GM18873 (cell line): ENCODE data around the gene PARVB.

Source experiments
- ATAC-seq: cut with Tn5 transposase; IDR thresholded peaks from one replicate; pipeline ENCODE4 v1.9.1; 2021; ENCODE audit warnings: mild to moderate bottlenecking, moderate library complexity, moderate number of reproducible peaks; ENCODE audit not compliant: unreplicated experiment, low FRiP score

Gene PARVB

GRCh38 chr22:44175676-44176075, 151.6 kb downstream of the PARVB start:
- no peak for ATAC-seq

DNA sequence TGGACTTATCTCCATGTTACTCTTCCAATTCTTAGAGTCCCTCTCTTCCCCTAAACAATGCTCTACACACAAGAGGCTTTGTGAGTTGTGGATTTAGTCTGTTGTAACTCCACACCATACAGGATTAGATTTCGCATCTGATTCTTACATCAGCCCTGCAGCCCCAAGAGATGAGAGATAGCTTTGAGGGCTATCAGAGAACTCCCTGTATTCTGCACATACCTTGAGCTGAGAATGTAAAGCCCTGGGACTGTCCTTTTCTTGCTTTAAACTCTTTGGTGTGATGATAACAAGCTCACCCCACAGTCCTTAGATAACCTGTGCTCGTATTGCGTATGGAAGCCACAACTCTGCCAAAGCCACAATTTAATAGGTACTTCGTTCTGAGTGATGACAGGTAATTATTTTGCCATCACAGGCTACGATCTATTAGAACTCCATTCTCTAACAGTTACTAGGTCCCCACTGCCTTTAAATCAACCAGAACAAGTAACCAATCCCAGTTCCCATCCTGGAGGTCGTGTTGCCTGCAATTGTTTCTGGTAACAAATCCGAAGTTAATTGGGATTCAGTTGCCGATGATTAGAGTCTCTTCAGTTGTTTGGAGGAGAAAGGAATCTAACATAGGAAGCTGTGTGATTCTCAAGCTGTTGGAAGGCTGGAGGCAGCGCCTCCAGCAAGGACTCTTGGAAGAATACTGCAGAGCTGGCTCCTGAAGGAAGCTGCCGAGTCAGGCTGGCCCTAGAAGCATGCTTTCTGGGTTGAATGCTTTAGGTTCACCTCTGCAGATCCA, 155.3 kb downstream of the PARVB start:
- ATAC-seq: no peak

- no peak for ATAC-seq
These were observed 156.0 kb downstream of the PARVB start for GRCh38 chr22:44179989-44180705.

DNA sequence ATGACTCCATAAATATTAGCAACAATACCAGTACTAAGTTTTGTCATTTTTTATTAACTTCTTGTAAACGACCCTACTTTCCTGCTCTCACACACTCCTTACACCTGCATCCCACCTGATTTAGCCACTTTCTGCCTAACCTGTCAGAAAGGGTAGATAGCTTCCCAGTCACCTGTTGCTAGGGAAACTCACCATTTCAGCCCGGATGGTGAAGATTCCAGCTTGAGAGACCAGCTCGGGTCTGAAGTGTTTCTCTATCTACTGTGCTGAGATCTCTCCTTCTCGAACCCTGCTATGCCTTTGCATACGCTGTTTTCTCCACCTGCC, 156.6 kb downstream of the PARVB start, which contains the start of gene PARVG:
TSS of gene PARVG (plus strand) at position 220 of the 327 bp plus-strand sequence. CDS start 2,405 bp downstream, outside the sequence.
- ATAC-seq: no peak

DNA sequence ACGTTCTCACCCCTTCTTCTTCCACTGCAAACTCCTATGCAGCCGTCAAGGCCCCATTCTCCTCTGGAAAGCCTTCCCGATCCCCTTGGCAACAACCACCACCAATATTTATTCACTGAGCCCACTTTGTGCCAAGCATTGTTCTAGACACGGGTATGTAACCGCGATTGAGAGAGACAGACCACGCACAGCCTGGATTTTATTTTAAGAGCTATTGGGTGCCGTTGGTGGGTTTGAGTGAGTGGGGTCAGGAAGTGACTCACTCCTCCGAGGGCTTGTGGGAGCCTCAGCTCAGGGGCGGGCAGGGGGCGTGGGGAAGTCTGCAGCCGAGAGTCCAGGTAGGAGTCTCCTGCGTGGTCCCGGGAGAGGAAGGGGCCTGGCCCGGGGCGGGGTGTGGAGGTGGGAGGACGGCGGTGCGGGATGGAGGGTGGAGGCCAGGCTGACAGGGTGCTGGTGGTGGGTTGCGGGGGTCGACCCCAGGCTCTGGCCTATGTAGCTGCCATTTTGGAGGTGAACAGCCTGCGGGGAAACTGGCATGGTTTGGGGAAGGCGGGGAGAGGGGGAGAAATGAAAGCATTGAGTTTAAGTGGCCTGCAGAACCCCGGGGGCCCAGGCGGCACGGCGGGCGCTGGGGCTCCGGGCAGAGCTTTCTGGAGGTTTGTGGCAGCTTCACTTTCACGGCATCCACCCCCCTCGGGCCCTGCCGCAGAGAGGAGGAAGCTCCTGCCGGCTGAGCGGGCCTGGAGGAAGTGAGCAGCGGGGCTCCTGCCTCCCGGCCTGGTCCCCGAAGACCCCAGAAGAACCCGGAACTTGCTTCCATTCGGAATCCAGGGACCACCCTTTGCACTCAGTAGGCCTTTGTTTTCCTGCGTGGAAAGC, 157.2 kb downstream of the PARVB start:
- ATAC-seq: no peak

- no peak for ATAC-seq
These were observed 157.9 kb downstream of the PARVB start for GRCh38 chr22:44181912-44182587.

GRCh38 chr22:44182588-44183286, 158.6 kb downstream of the PARVB start:
- no peak for ATAC-seq

DNA sequence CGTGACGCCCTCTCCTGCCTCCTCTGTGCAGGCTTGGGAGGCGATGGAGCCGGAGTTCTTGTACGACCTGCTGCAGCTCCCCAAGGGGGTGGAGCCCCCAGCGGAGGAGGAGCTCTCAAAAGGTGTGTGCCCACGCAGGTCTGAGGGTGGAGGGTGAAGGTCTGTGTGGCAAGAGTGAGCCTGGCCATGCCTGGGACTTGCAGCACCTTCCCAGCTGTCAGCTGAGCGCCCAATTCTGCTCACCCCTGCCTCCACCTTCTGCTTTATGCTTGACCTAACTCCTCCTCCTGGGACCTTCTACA, 159.1 kb downstream of the PARVB start:
- ATAC-seq: no peak

DNA sequence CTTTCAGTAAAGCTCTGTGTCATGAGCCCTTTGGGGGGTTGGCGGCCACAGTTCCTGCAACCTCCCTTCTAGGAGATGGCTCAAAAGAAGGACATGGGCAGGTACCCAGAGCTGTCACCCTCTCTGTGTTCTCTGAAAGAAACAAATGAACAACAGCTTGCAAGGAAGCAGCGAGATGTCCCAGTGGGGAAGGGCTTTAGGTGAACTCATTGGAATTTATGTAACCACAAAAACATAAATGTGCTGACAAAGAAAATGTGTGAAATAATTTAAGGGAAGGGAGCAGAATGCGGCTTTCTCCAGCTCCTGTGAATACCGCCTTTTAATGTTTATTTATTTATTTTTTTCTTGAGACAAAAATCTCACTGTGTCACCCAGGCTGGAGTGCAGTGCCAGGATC, 159.9 kb downstream of the PARVB start:
- no peak for ATAC-seq

GRCh38 chr22:44185237-44186120, 161.4 kb downstream of the PARVB start:
- no peak for ATAC-seq

- no peak for ATAC-seq
These were observed 162.0 kb downstream of the PARVB start for GRCh38 chr22:44186121-44186510.

- no peak for ATAC-seq
These were observed 162.6 kb downstream of the PARVB start for GRCh38 chr22:44186737-44187136.

- ATAC-seq: no peak
These were observed 163.6 kb downstream of the PARVB start for GRCh38 chr22:44187652-44188230.

GRCh38 chr22:44188316-44188715, 164.2 kb downstream of the PARVB start:
- ATAC-seq: no peak

- ATAC-seq: no peak
These were observed 165.0 kb downstream of the PARVB start for GRCh38 chr22:44188986-44189630.

GRCh38 chr22:44190381-44190976, 166.4 kb downstream of the PARVB start:
- no peak for ATAC-seq

GRCh38 chr22:44191036-44191454, 166.9 kb downstream of the PARVB start:
- no peak for ATAC-seq
